ENCODE results near the gene FCHO1.

The FCHO1 gene

DNA sequence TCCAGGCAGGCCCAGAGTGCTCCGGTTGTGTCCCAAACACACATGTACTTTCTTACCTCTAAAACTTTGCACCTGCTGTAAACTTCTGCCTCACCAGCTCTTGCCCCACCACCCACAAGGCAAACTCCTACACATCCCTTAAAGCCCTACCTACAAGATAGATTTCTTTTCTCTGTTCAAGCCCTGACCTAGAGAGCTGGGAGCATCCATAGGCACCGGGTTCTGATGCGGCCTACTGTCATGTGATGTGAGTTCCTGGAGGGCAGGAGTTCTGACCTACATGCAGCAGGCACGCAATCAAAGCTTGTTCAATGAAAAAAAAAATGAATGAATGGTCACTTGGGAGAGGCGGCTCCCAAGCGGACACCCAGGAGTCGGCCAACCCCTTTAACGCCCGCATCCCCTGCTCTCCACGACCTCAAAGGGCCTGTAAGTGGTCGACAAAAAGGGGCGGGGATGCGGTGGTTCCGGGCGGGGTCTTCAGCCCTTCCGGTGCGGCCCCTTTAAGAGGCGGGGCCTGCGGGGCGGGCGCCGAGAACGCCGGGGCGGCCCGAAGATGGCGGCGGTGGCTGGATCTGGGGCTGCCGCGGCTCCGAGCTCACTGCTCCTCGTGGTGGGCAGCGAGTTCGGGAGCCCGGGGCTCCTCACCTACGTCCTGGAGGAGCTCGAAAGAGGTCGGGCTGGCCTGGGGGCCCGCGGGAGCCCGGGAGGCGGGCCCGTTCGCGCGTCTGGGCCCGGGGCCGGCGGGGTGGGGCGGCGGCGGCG lies 32.1 kb upstream of the FCHO1 start, which contains the start of gene MAP1S:
Gene MAP1S, plus strand, starts transcription at position 534 of the 765 bp plus-strand sequence. Its CDS starts 23 bp downstream, at position 557.
- H3K27ac ChIP-seq (replicated peaks) = peak within 1 kb of the TSS; percentile 73
- no peaks in the 10 kb centered on the region for H3K27me3 ChIP-seq (ENCODE audit: insufficient read depth, poor library complexity, severe bottlenecking)
- TF ChIP-seq, protein P1, sequence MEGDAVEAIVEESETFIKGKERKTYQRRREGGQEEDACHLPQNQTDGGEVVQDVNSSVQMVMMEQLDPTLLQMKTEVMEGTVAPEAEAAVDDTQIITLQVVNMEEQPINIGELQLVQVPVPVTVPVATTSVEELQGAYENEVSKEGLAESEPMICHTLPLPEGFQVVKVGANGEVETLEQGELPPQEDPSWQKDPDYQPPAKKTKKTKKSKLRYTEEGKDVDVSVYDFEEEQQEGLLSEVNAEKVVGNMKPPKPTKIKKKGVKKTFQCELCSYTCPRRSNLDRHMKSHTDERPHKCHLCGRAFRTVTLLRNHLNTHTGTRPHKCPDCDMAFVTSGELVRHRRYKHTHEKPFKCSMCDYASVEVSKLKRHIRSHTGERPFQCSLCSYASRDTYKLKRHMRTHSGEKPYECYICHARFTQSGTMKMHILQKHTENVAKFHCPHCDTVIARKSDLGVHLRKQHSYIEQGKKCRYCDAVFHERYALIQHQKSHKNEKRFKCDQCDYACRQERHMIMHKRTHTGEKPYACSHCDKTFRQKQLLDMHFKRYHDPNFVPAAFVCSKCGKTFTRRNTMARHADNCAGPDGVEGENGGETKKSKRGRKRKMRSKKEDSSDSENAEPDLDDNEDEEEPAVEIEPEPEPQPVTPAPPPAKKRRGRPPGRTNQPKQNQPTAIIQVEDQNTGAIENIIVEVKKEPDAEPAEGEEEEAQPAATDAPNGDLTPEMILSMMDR (IDR thresholded peaks at IDR 0.05; ENCODE audit: insufficient read depth, low read length) = no peak
- TF ChIP-seq POLR2AphosphoS5 (IDR thresholded peaks at IDR 0.05; ENCODE audit: low read depth) (peak; percentile 50; the same call in 1 of the 2 replicates), REST (IDR thresholded peaks at IDR 0.05; ENCODE audit: insufficient replicate concordance, low read depth) (peak; percentile 32)
- DNase-seq (ENCODE audit: low read depth in 1 of 2, low spot score in 1 of 2) = peak; percentile 45 to 80
- H3K4me3 ChIP-seq (replicated peaks; ENCODE audit: insufficient read depth, low read length) = peak within 1 kb of the TSS; percentile 98

DNA sequence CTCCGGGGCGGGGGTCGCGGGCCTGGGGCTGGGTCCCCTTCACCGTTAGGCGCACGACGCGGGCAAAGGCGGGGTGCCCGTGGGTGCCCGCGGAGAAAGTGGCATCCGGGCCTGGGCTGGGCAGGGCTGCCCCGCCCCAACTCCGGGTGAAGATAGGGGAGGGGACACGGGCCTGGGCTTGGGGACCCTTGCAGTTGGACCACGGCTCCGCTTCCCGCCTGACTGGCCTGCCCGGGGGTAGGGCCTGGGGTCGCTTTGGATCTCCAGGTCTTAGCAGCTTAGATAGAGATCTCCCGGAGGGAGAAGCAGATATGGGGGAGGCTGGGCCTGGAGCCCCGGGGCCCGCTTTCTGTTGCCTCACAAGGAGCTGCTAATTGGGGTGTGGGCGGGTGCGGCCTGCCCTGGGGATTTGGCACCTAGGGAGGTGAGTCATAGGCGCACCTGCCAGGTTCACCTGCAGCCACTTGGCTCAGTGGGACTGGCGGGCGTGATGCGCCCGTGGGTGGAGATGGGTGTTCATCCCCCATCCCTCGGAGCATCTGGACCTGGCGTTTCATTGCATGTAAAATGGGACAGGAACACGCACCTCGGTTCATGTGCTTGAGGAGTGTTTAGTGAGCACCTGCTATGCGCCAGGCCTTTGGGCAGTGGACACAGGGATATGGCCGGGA lies 31.4 kb upstream of the FCHO1 start:
- TF ChIP-seq POLR2AphosphoS5 (IDR thresholded peaks at IDR 0.05; ENCODE audit: low read depth) (no peak), REST (IDR thresholded peaks at IDR 0.05; ENCODE audit: insufficient replicate concordance, low read depth) (no peak), SPI1 (IDR thresholded peaks at IDR 0.05; ENCODE audit: borderline replicate concordance, low read depth) (no peak), GABPA (IDR thresholded peaks at IDR 0.05; ENCODE audit: low read depth) (no peak)
- TF ChIP-seq, protein P1 (IDR thresholded peaks at IDR 0.05; ENCODE audit: insufficient read depth, low read length) = no peak
- H3K4me3 ChIP-seq (replicated peaks; ENCODE audit: insufficient read depth, low read length) = peak overlapping the region; percentile 98
- H3K27me3 ChIP-seq (ENCODE audit: insufficient read depth, poor library complexity, severe bottlenecking) = no peaks in the 10 kb centered on the region
- DNase-seq (ENCODE audit: low read depth in 1 of 2, low spot score in 1 of 2) = no peak
- H3K27ac ChIP-seq (replicated peaks) = peak overlapping the region; percentile 73

DNA sequence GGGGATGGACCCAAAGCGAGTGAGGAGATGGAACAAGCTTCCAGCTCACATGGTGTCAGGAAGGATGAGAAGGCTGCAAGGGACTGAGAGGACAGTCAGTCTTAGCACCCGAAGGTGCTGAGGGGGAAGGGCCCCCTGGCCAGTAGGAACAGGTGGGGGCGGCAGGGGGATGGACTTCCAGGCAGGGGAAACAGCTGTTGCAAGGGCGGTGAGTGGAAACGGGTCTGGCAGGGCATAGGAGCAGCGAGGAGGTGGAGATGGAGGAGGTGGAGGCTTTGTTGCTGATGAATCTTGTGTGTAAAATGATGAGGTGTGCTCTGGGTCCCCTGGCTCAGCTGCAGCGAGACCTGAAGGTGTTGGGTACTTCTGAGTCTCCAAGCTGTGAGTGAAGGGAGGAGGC lies 30.8 kb upstream of the FCHO1 start:
- TF ChIP-seq POLR2AphosphoS5 (IDR thresholded peaks at IDR 0.05; ENCODE audit: low read depth) (no peak), REST (IDR thresholded peaks at IDR 0.05; ENCODE audit: insufficient replicate concordance, low read depth) (no peak), SPI1 (IDR thresholded peaks at IDR 0.05; ENCODE audit: borderline replicate concordance, low read depth) (no peak), GABPA (IDR thresholded peaks at IDR 0.05; ENCODE audit: low read depth) (no peak)
- TF ChIP-seq, protein P1 (IDR thresholded peaks at IDR 0.05; ENCODE audit: insufficient read depth, low read length) = no peak
- no peak for DNase-seq (ENCODE audit: low read depth in 1 of 2, low spot score in 1 of 2)
- Histone ChIP-seq H3K4me3 (replicated peaks; ENCODE audit: insufficient read depth, low read length) (peak overlapping the region; percentile 98), H3K27me3 (ENCODE audit: insufficient read depth, poor library complexity, severe bottlenecking) (no peaks in the 10 kb centered on the region), H3K27ac (replicated peaks) (peak overlapping the region; percentile 11; the same call in 1 of the 2 replicates)

Measured in HL-60 (cell line).